Stimulated activated CD8-positive, alpha-beta memory T cell treated with anti-CD3 and anti-CD28 coated beads, Interleukin-2, amount 100 ng/mL, for 48 hours (primary cell): Measurements from ENCODE around the gene PKD2L1.
A peak's percentile ranks its signal among the peaks of the same experiment; 100 is the strongest.
"Not testable (repeated sequence)": the region's sequence is repeated elsewhere in the genome, so short reads cannot be mapped to it uniquely, and the experiment has no call there.

Source experiments
- DNase-seq, 2 donors: peaks; one replicate each; pipeline ENCODE4 v3.0.0-alpha.2; 2020; ENCODE audit warnings: low read depth in 2 of 2

PKD2L1 gene

GRCh38 chr10:100286051-100287033 is 43.7 kb downstream of the PKD2L1 start, which contains the start of gene BLOC1S2:
TSS of gene BLOC1S2 (minus strand) at chr10:100286680. CDS start at chr10:100286659, 21 bp downstream.
- DNase-seq = peak; percentile 83

GRCh38 chr10:100285326-100285725 is 44.7 kb downstream of the PKD2L1 start:
- not testable (repeated sequence) for DNase-seq

DNA sequence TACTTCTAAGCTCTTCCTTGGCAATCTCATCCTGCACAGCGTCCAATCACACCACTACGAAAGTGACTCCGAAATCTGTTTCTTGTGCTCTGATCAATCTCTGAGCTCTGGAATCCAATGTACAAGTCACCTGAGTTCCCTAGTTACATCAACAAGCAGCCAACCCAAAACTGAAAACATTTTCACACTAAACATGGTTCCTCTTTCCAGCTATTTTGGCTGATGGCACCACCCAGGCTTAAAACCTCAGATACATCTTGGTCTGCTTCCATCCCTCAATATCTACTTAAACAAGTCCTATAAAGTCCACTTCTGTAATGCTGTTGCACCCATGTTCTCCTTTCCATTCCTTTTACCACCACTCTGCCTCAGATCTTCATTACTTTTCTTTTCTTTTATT is 47.1 kb downstream of the PKD2L1 start:
- no peak for DNase-seq

DNA sequence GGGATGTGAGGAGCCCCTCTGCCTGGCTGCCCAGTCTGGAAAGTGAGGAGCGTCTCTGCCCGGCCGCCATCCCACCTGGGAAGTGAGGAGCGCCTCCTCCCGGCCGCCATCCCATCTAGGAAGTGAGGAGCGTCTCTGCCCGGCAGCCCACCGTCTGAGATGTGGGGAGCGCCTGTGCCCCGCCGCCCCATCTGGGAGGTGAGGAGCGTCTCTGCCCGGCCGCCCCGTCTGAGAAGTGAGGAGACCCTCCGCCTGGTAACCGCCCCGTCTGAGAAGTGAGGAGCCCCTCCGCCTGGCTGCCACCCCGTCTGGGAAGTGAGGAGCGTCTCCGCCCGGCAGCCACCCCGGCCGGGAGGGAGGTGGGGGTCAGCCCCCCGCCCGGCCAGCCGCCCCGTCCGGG is 53.1 kb downstream of the PKD2L1 start:
- DNase-seq = not testable (repeated sequence)

DNA sequence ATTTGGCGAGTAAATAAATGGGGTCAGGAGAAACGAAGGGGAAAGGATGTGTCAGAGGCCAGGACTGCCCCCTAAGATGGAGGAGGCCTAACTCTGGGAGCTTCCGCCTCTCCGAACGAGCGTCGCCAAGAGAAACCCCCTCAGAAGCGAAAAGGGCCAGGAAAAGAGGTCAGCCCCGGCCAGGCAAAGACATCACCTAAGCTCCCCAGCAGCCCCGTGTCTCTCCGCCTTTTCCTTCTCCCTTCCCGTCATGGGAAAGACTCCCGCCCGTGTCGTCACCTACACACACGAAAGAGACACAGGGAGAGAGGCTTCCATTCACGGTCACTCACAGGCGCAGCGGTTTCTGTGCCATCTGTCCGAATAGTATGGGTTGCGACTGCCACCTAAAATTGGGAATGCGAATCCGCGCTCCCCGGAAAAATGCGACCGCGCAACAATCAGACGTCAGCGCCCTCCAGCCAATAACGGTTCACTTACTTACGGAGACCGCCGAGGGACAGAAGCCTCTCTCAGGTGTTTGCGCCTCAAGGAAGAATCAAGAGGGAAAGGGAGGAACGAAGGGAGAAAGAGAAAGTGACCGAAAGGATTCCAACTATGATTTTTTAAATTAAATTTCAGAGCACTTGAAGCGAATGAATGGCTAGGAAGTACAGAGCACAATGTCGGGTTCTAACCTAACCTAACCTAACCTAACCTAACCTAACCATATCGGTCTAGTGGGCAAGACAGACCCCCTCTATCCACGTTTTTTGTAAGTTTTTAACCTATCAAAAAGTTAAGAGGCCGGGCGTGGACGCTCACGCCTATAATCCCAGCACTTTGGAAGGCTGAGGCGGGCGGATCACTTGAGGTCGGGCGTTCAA is 62.6 kb downstream of the PKD2L1 start, which contains the start of gene CWF19L1:
Gene CWF19L1, minus strand, starts transcription at position 400 of the 866 bp plus-strand sequence. Its CDS starts 45 bp downstream, at position 355.
- DNase-seq = peak; percentile 43 to 69

GRCh38 chr10:100265821-100266485 is 64.1 kb downstream of the PKD2L1 start:
- no peak for DNase-seq

GRCh38 chr10:100254191-100254590 is 75.8 kb downstream of the PKD2L1 start:
- no peak for DNase-seq

GRCh38 chr10:100253041-100253440 is 77.0 kb downstream of the PKD2L1 start:
- no peak for DNase-seq

DNA sequence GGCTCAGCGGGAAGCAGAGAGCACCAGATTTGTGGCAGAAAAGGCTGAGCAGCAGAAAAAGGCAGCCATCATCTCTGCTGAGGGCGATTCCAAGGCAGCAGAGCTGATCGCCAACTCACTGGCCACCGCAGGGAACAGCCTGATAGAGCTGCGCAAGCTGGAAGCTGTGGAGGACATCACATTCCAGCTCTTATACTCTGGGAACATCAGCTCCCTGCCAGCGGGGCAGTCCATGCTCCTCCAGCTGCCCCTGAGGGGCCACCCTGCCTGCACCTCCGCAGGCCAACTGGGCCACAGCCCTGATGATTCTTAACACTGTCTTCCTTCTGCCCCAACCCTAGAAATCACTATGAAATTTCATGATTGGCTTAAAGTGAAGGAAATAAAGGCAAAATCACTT is 81.2 kb downstream of the PKD2L1 start:
- DNase-seq = no peak

- no peak for DNase-seq
Observed at GRCh38 chr10:100245484-100246220, 84.4 kb downstream of the PKD2L1 start.

DNA sequence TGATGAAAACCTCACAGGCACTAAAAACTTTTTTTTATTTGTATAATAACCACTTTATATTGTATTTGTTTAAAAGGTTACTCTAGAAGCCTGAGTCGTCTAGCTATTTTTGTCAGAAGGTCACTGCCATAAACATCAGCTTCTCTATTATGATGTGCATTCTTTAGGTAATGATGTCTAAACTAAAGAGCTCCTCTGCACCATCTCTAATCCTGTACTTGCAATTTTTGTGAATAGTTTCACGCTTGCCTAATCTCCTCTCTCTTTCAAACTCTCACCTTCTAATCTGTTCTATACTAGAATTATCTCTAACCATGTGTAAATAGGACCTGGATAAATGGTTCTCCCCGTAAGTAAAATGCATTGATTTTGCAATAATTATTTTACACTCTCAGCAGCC is 90.2 kb downstream of the PKD2L1 start:
- no peak for DNase-seq

DNA sequence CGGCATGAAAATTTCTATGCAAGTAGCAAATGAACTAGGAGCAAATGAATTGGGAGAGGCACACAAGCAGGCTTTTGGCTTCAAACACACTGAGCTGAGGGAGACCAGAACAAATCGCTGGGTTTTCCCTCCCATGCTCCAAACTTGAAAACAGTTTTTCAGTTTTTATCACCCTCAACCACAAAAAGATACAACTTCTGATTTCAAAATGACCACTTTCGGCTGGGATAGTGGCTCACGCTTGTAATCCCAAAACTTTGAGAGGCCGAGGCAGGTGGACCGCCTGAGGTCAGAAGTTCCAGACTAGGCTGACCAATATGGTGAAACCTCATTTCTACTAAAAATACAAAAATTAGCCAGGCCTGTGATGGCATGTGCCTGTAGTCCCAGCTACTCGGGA is 91.6 kb downstream of the PKD2L1 start:
- DNase-seq = no peak
